ENCODE measurements around the gene TMED4.
A peak's percentile ranks its signal among the peaks of the same experiment; 100 is the strongest.

The TMED4 gene

GRCh38 chr7:44537442-44537841 is 44.6 kb downstream of the TMED4 start:
- Mint-ChIP-seq H3K36me3 (ENCODE audit: low read depth) (no peaks in the 10 kb centered on the region), H3K4me3 (peak overlapping the region; percentile 28), H3K27ac (no peak overlapping the region), H3K9me3 (no peaks in the 10 kb centered on the region), H3K4me1 (peaks cover 4% of the 10 kb centered on the region), H3K27me3 (ENCODE audit: low read depth, poor library complexity) (peaks cover 13% of the 10 kb centered on the region)
- no peak for DNase-seq
- TF ChIP-seq CTCF (IDR thresholded peaks at IDR 0.05) = no peak

- Mint-ChIP-seq H3K27ac (no peak overlapping the region), H3K4me3 (no peak overlapping the region), H3K36me3 (ENCODE audit: low read depth) (no peaks in the 10 kb centered on the region), H3K4me1 (peaks cover 4% of the 10 kb centered on the region), H3K27me3 (ENCODE audit: low read depth, poor library complexity) (peaks cover 15% of the 10 kb centered on the region), H3K9me3 (no peaks in the 10 kb centered on the region)
- DNase-seq = no peak
- TF ChIP-seq CTCF (IDR thresholded peaks at IDR 0.05) = no peak
Measured at GRCh38 chr7:44536090-44536489, 45.9 kb downstream of the TMED4 start.

DNA sequence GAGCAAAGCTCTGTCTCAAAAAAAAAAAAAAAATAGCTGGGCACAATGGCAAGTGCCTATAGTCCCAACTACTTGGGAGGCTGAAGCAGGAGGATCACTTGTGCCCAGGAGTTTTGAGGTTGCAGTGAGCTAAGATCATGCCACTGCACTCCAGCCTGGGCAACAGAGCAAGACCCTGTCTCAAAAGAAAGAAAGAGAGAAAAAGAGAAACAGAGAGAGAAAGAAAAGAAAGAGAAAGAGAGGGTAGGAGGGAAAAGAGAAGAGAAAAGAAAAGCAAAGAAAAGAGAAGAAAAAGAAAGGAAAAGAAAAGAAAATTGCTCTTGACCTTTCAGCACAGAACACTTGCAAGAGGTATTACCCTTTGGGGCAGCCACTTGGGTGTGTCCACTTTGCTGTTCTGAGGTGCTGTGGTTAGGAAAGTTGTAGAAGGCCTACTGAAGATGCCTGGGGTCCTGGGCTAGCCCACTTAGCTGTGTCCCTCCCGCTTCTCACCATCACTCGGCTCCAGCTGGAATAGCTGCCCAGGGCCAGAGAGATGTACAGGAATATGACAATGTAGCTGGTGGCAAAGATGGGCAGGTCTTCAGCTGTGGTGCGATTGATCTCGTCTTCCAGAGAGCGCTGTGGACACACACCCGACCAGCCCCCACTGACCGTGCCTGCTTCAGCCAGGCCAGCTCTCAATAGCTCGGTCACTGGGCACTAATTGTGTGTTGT is 46.5 kb downstream of the TMED4 start:
- no peak for TF ChIP-seq CTCF (IDR thresholded peaks at IDR 0.05)
- Mint-ChIP-seq H3K36me3 (ENCODE audit: low read depth) (no peaks in the 10 kb centered on the region), H3K4me3 (no peak overlapping the region), H3K27ac (no peak overlapping the region), H3K9me3 (peaks cover 2% of the 10 kb centered on the region), H3K4me1 (peaks cover 4% of the 10 kb centered on the region), H3K27me3 (ENCODE audit: low read depth, poor library complexity) (peaks cover 19% of the 10 kb centered on the region)
- no peak for DNase-seq

- H3K36me3 Mint-ChIP-seq (ENCODE audit: low read depth) = no peaks in the 10 kb centered on the region
- peaks cover 4% of the 10 kb centered on the region for H3K4me1 Mint-ChIP-seq
- H3K27me3 Mint-ChIP-seq (ENCODE audit: low read depth, poor library complexity) = peaks cover 19% of the 10 kb centered on the region
- TF ChIP-seq CTCF (IDR thresholded peaks at IDR 0.05) = peak; percentile 61
- H3K27ac Mint-ChIP-seq = no peak overlapping the region
- H3K4me3 Mint-ChIP-seq = no peak overlapping the region
- DNase-seq = peak; percentile 61
- H3K9me3 Mint-ChIP-seq = peaks cover 6% of the 10 kb centered on the region
Measured at GRCh38 chr7:44534501-44534900, 47.5 kb downstream of the TMED4 start.

GRCh38 chr7:44534087-44534486 is 47.9 kb downstream of the TMED4 start:
- Mint-ChIP-seq H3K36me3 (ENCODE audit: low read depth) (no peaks in the 10 kb centered on the region), H3K27ac (no peak overlapping the region), H3K9me3 (peaks cover 7% of the 10 kb centered on the region), H3K4me3 (no peak overlapping the region), H3K27me3 (ENCODE audit: low read depth, poor library complexity) (peaks cover 21% of the 10 kb centered on the region), H3K4me1 (peaks cover 4% of the 10 kb centered on the region)
- no peak for DNase-seq
- no peak for TF ChIP-seq CTCF (IDR thresholded peaks at IDR 0.05)

Measured in nephron progenitor cell (in vitro differentiated cells).